Upper lobe of right lung (tissue), 1 donor: ENCODE results near the gene LARP1. TPM values are rescaled to one million over a fixed set of nuclear protein-coding genes. Genes with fewer than 3 reads are reported as not detected.

Source experiments
- ATAC-seq: fragments of 200-7000 bp; cut with Tn5 transposase; one replicate; pipeline ENCODE4 v1.9.1; 2020; ENCODE audit warnings: mild to moderate bottlenecking, moderate library complexity
- DNase-seq: peaks from one replicate; pipeline ENCODE4 v3.0.0-alpha.2; 2020
- H3K27ac ChIP-seq: fragments of 200-600 bp; one replicate; pipeline ENCODE4 v1.8.0; 2022
- H3K27me3 ChIP-seq: fragments of 200-600 bp; one replicate; pipeline ENCODE4 v1.8.0; 2022; ENCODE audit warnings: mild to moderate bottlenecking
- H3K36me3 ChIP-seq: fragments of 200-600 bp; one replicate; pipeline ENCODE4 v1.8.0; 2022
- H3K4me1 ChIP-seq: fragments of 200-600 bp; one replicate; pipeline ENCODE4 v1.8.0; 2022
- H3K4me3 ChIP-seq: fragments of 200-600 bp; one replicate; pipeline ENCODE4 v1.8.0; 2022; ENCODE audit warnings: mild to moderate bottlenecking
- H3K9me3 ChIP-seq: fragments of 200-600 bp; one replicate; pipeline ENCODE4 v1.8.0; 2022
- CTCF ChIP-seq: fragments of 200-600 bp; IDR thresholded peaks from one replicate; pipeline ENCODE4 v1.8.0; 2022; ENCODE audit warnings: antibody characterized with exemption
- intact Hi-C: fragments of 100-400 bp; cut with DNase I; formaldehyde crosslinking; loops from one replicate; pipeline ENCODE4 v1.11.0; 2022
- total RNA-seq: library from RNA; stranded (reverse); fragmentation: NEBNext Ultra II Directional; extraction: Animal tissue kit (Norgen Biotek cat#: 25700); gene quantifications from one replicate; pipeline ENCODE4 v1.2.1, GENCODE V29; 2021
- donor health status: DM: no; HTN: yes; CAD: no; lungs with severe emphysema.

LARP1 gene
- total RNA-seq, 1 donor from 2014 or later, result 151 TPM

- Histone ChIP-seq H3K36me3 (peaks cover 82% of the 10 kb centered on the region), H3K9me3 (no peaks in the 10 kb centered on the region), H3K27me3 (no peaks in the 10 kb centered on the region), H3K4me1 (peaks cover 4% of the 10 kb centered on the region), H3K4me3 (no peak overlapping the region), H3K27ac (no peak overlapping the region)
- ATAC-seq, result no peak
- no peak for DNase-seq
- TF ChIP-seq CTCF, result no peak
- intact Hi-C loops, result no loop called here
Measured at GRCh38 chr5:154794525-154795234, 39.5 kb downstream of the LARP1 start.

- Histone ChIP-seq H3K36me3 (peaks cover 86% of the 10 kb centered on the region), H3K4me1 (peaks cover 4% of the 10 kb centered on the region), H3K27me3 (no peaks in the 10 kb centered on the region), H3K9me3 (no peaks in the 10 kb centered on the region), H3K4me3 (no peak overlapping the region), H3K27ac (no peak overlapping the region)
- intact Hi-C loops, result no loop called here
- no peak for DNase-seq
- no peak for TF ChIP-seq CTCF
- no peak for ATAC-seq
Measured at GRCh38 chr5:154795235-154795596, 40.0 kb downstream of the LARP1 start.

- Histone ChIP-seq H3K27me3 (no peaks in the 10 kb centered on the region), H3K36me3 (peaks cover 88% of the 10 kb centered on the region), H3K4me3 (no peak overlapping the region), H3K9me3 (no peaks in the 10 kb centered on the region), H3K4me1 (peaks cover 4% of the 10 kb centered on the region), H3K27ac (no peak overlapping the region)
- TF ChIP-seq CTCF, result no peak
- intact Hi-C loops, result no loop called here
- ATAC-seq (no peak), DNase-seq (no peak)
Measured at GRCh38 chr5:154797762-154798161, 42.6 kb downstream of the LARP1 start.

GRCh38 chr5:154800582-154800981 is 45.4 kb downstream of the LARP1 start:
- no peaks in the 10 kb centered on the region for H3K9me3 ChIP-seq
- no peak for TF ChIP-seq CTCF
- H3K27ac ChIP-seq, result no peak overlapping the region
- H3K4me3 ChIP-seq, result no peak overlapping the region
- intact Hi-C loops, result no loop called here
- ATAC-seq (no peak), DNase-seq (no peak)
- peaks cover 91% of the 10 kb centered on the region for H3K36me3 ChIP-seq
- no peaks in the 10 kb centered on the region for H3K27me3 ChIP-seq
- no peaks in the 10 kb centered on the region for H3K4me1 ChIP-seq

- DNase-seq (no peak), ATAC-seq (no peak)
- Histone ChIP-seq H3K27me3 (no peaks in the 10 kb centered on the region), H3K9me3 (no peaks in the 10 kb centered on the region), H3K4me3 (no peak overlapping the region), H3K27ac (no peak overlapping the region), H3K4me1 (no peaks in the 10 kb centered on the region), H3K36me3 (peaks cover 95% of the 10 kb centered on the region)
- TF ChIP-seq CTCF, result no peak
- intact Hi-C loops, result no loop called here
Measured at GRCh38 chr5:154801083-154801482, 45.9 kb downstream of the LARP1 start.

GRCh38 chr5:154802050-154802449 is 46.9 kb downstream of the LARP1 start:
- intact Hi-C loops, result no loop called here
- Histone ChIP-seq H3K4me3 (no peak overlapping the region), H3K4me1 (no peaks in the 10 kb centered on the region), H3K36me3 (peaks cover 99% of the 10 kb centered on the region), H3K27ac (no peak overlapping the region), H3K27me3 (no peaks in the 10 kb centered on the region), H3K9me3 (no peaks in the 10 kb centered on the region)
- ATAC-seq (no peak), DNase-seq (no peak)
- TF ChIP-seq CTCF, result no peak
